GM19099 (cell line): ENCODE measurements around the gene SIK2.

ENCODE experiments used
- POLR2A ChIP-seq: IDR thresholded peaks from 3 replicates; pipeline ENCODE4 v1.6.1; 2011; ENCODE audit warnings: low read depth; ENCODE audit not compliant: insufficient read length; ENCODE audit errors: extremely low read depth

The SIK2 gene

GRCh38 chr11:111734101-111734953 is 132.1 kb downstream of the SIK2 start:
- no peak for TF ChIP-seq POLR2A

DNA sequence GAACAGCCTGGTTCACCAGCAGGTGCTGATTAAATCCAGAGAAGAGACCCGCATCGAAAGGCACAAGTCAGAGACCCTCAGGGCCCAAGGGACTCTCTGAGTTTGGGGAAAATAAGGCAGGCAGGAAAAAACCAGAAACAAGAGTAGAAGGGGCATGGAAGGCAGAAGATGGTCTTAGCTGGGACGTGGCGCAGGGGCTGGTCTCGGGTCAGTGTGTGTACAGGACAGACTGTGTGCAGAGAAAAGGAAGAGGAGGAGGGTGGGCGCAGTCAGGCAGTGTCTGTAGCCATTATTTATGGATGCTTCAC is 132.7 kb downstream of the SIK2 start:
- TF ChIP-seq POLR2A, result no peak

GRCh38 chr11:111735262-111736116 is 133.2 kb downstream of the SIK2 start:
- no peak for TF ChIP-seq POLR2A

GRCh38 chr11:111736181-111736590 is 133.9 kb downstream of the SIK2 start:
- TF ChIP-seq POLR2A, result no peak

DNA sequence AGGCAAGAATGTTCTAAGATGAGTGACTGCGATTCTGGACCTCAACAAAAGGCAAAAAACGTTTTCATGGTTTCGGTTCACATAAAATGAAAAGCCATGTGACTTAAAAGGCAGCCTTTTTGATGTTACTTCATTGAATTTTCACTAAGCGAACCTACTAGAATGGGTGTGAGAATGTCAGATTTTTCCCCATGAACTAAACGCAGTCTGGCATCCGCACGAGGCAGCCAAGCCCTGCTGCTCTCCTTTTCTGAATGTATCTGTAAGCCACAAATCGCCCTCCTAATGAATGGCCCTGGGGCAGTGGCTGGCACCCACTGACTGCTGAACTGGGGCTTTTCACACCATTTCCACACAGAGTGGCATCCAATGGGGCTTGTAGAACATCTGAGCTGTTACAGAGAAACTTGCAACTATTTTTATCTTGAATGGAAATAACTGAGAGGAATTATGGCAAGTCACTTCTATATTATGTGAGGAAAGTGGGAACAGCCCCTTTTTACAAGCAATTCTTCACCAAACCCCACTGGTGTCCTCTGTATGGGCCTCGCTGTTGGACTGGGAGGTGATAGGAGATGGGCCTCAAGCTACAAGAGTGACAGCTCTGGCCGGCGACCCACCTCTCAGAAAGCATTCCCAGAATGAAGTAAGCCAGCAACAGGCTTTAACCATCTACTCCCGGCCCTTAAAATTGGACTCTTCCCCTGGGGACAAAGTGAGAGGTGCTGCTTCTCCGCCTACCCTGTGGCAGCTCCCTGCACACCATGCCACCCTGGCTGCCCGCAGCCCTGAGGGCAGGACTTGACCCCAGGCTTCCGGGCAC is 134.6 kb downstream of the SIK2 start:
- no peak for TF ChIP-seq POLR2A

GRCh38 chr11:111737444-111738210 is 135.4 kb downstream of the SIK2 start:
- no peak for TF ChIP-seq POLR2A

DNA sequence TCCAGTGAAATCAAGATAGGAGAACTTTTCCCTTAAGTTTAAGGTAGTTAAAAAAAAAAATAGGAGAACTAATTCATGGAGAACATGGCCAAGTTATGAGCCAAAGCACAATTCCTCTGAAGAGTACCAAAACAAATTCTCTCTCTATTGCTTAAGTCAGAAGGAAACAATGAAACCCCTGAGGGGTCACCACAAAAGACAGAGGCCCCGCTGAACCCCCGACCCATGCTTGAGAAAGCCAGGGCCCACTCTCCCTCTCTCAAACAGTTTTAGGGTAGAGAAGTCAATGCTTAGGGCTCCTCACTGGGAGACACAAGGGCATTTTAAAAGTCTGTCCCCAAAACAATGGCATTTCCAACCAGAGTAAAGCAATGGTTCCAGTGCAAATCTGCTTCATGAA is 137.1 kb downstream of the SIK2 start:
- no peak for TF ChIP-seq POLR2A

DNA sequence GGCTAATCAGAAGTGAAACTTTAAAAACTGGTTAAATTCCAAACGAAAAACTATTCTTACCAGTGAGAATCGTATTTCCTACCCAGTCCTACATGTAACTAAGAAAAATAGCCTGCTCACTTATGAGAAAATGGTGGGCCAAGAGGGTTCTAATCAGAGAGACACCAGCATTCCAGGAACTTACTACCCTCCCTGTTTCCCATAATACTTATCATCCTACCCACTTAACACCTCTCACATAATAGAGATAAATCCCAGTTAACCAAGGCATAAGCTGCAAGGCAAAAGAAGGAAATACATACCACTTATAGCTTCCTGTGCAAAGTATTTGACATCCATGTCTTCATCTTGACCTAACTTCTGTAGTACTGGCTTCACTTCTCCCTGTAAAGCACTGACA is 139.5 kb downstream of the SIK2 start:
- no peak for TF ChIP-seq POLR2A

GRCh38 chr11:111743700-111744099 is 141.5 kb downstream of the SIK2 start:
- TF ChIP-seq POLR2A, result no peak

DNA sequence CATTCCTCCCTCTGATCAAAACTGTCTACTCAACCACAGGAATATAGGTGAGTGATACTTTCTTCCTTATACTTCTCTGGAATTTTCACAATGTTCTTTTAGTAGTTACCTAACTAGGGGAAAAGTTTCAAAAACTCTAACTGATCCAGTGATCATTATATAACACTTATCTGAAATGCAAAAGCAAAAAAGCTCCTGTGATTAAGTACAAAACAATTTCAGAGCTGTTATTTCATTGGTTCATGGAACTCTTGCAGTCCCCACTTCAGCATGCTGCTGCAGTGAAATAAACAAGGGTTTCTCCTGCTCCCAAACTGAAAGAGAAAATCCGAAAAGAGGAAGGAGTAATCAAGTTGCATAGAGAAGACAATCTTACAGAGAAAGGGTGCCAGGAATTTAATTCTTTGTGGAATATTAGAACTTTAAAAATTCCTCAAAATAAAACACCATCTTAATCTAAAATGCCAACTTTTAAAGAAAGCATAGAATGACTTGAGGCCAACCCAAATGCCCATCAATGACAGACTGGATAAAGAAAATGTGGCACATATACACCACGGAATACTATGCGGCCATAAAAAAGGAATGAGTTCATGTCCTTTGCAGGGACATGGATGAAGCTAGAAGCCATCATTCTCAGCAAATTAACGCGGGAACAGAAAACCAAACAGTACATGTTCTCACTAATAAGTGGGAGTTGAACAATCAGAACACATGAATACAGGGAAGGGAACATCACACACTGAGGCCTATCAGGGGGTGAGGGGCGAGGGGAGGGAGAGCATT is 143.7 kb downstream of the SIK2 start:
- TF ChIP-seq POLR2A, result no peak

- TF ChIP-seq POLR2A, result no peak
Observed at GRCh38 chr11:111748035-111748804, 146.0 kb downstream of the SIK2 start.

GRCh38 chr11:111749646-111750045 is 147.4 kb downstream of the SIK2 start:
- TF ChIP-seq POLR2A, result no peak

DNA sequence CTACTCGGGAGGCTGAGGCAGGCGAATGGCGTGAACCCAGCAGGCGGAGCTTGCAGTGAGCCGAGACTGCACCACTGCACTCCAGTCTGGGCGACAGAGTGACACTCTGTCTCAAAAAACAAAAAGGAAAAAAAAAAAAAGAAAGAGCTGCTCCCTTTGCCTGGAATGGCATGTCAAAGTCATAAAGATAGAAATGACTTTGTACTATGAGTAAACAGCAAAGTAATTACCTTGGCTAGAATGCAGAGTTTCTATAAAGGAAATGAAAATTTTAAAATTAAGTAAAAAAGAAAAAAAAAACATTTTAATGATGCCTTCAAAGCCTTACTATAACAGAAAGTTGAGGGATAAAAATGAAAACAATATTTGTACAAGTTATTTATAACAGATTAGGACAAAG is 153.8 kb downstream of the SIK2 start:
- TF ChIP-seq POLR2A, result no peak

GRCh38 chr11:111759376-111759775 is 157.1 kb downstream of the SIK2 start:
- TF ChIP-seq POLR2A, result no peak
